ENCODE measurements around the gene IL21R.

IL21R gene

GRCh38 chr16:27492588-27492979, 90.6 kb downstream of the IL21R start:
- DNase-seq = no peak

GRCh38 chr16:27495191-27495590, 93.2 kb downstream of the IL21R start:
- no peak for DNase-seq

- DNase-seq = no peak
These were observed 96.3 kb downstream of the IL21R start for GRCh38 chr16:27498031-27498825.

DNA sequence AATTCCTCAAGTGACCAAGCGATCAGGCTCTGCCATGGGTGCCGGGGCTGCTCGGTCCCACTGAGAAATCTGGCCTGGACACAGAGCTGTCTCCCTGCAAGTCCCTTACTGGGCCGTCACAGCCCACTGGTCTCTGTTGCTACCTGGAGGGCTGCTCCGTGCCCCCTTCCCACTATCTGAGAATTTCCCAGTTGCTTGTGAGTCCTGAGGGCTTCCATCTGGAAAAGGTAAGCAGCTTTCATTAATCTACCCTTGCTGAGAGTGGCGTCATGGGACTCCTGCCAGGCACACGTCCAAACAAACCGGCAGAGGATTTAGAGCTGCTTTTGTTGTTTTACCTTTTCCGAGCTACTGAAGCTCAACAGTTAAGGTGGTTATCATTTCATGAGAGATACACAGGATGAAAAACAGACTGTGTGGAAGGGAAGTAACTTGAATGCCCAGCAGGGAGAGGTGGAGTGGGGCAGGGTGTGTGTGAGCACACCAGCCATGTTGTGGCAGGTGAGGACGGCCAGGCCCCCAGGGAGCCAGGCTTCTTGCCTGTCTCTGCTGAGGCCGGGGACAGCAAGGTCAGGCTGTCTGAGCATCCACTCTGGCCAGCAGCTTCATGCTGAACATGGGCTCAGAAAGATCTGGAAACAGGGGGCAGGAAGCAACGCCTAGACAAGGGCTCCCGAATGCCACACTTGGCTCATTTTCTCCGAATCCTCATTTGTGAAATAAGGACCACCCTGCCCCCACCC, 97.1 kb downstream of the IL21R start:
- no peak for DNase-seq

DNA sequence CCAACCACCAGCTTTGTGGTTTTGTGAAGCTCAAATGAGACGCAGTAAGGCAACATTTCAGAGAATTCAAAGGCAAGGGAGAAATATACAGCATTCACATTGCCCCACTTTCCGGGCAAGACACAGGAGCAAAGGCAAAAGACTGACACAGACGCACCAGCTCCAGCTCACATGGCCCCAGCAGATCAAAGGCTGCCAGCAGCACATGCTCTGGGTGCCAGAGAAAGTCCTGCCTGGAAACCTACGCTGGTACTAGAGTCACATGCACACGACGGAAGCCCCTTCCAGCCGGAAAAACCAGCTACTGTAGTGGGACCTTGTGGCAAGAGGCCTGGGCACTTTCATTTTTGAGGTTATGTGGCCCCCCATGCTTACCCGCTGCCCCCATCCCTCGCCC, 97.7 kb downstream of the IL21R start:
- no peak for DNase-seq

GRCh38 chr16:27500801-27501200, 98.8 kb downstream of the IL21R start:
- DNase-seq = no peak
